Measurements from ENCODE around the gene MPDZ.

MPDZ gene

GRCh38 chr9:13252852-13253251, 26.6 kb downstream of the MPDZ start:
- Histone ChIP-seq H3K4me3 (ENCODE audit: low read depth in 1 of 2, low read length in 2 of 2) (no peak overlapping the region), H3K9ac (ENCODE audit: low read depth, low read length) (no peak overlapping the region), H4K20me1 (ENCODE audit: insufficient read depth, low read length) (no peaks in the 10 kb centered on the region), H3K9me3 (ENCODE audit: insufficient read depth, low read length, severe bottlenecking) (no peaks in the 10 kb centered on the region), H3K79me2 (ENCODE audit: insufficient read depth, low read length) (no peaks in the 10 kb centered on the region), H2AFZ (ENCODE audit: low read depth, low read length) (no peak overlapping the region), H3K27ac (ENCODE audit: low read length) (no peak overlapping the region), H3K4me2 (ENCODE audit: insufficient read depth, low read length) (no peak overlapping the region), H3K36me3 (ENCODE audit: insufficient read depth, low read length) (no peaks in the 10 kb centered on the region), H3K4me1 (ENCODE audit: insufficient read depth, low read length) (no peaks in the 10 kb centered on the region), H3K27me3 (ENCODE audit: insufficient read depth, low read length, poor library complexity) (no peaks in the 10 kb centered on the region)
- no peak for TF ChIP-seq EZH2 (IDR thresholded peaks at IDR 0.05; ENCODE audit: borderline replicate concordance, low read depth, low read length, severe bottlenecking)
- TF ChIP-seq CTCF (IDR thresholded peaks at IDR 0.05; ENCODE audit: borderline replicate concordance, extremely low read depth, low read length, poor library complexity, severe bottlenecking), result no peak
- DNase-seq (no peak), ATAC-seq (ENCODE audit: insufficient read depth, low read depth) (no peak)

GRCh38 chr9:13244181-13244580, 35.3 kb downstream of the MPDZ start:
- Histone ChIP-seq H3K4me1 (ENCODE audit: insufficient read depth, low read length) (no peaks in the 10 kb centered on the region), H3K27ac (ENCODE audit: low read length) (no peak overlapping the region), H3K9me3 (ENCODE audit: insufficient read depth, low read length, severe bottlenecking) (no peaks in the 10 kb centered on the region), H3K27me3 (ENCODE audit: insufficient read depth, low read length, poor library complexity) (no peaks in the 10 kb centered on the region), H3K4me3 (ENCODE audit: low read depth in 1 of 2, low read length in 2 of 2) (no peak overlapping the region), H3K79me2 (ENCODE audit: insufficient read depth, low read length) (no peaks in the 10 kb centered on the region), H3K9ac (ENCODE audit: low read depth, low read length) (no peak overlapping the region), H3K4me2 (ENCODE audit: insufficient read depth, low read length) (no peak overlapping the region), H3K36me3 (ENCODE audit: insufficient read depth, low read length) (no peaks in the 10 kb centered on the region), H2AFZ (ENCODE audit: low read depth, low read length) (no peak overlapping the region), H4K20me1 (ENCODE audit: insufficient read depth, low read length) (no peaks in the 10 kb centered on the region)
- ATAC-seq (ENCODE audit: insufficient read depth, low read depth), result no peak
- DNase-seq, result no peak
- TF ChIP-seq CTCF (IDR thresholded peaks at IDR 0.05; ENCODE audit: borderline replicate concordance, extremely low read depth, low read length, poor library complexity, severe bottlenecking) (no peak), EZH2 (IDR thresholded peaks at IDR 0.05; ENCODE audit: borderline replicate concordance, low read depth, low read length, severe bottlenecking) (no peak)

GRCh38 chr9:13241283-13241682, 38.2 kb downstream of the MPDZ start:
- H3K9ac ChIP-seq (ENCODE audit: low read depth, low read length), result no peak overlapping the region
- H3K79me2 ChIP-seq (ENCODE audit: insufficient read depth, low read length), result no peaks in the 10 kb centered on the region
- no peaks in the 10 kb centered on the region for H4K20me1 ChIP-seq (ENCODE audit: insufficient read depth, low read length)
- H3K4me1 ChIP-seq (ENCODE audit: insufficient read depth, low read length), result no peaks in the 10 kb centered on the region
- H3K27ac ChIP-seq (ENCODE audit: low read length), result no peak overlapping the region
- no peaks in the 10 kb centered on the region for H3K36me3 ChIP-seq (ENCODE audit: insufficient read depth, low read length)
- H2AFZ ChIP-seq (ENCODE audit: low read depth, low read length), result no peak overlapping the region
- no peak for DNase-seq
- no peak for ATAC-seq (ENCODE audit: insufficient read depth, low read depth)
- H3K4me2 ChIP-seq (ENCODE audit: insufficient read depth, low read length), result no peak overlapping the region
- no peaks in the 10 kb centered on the region for H3K27me3 ChIP-seq (ENCODE audit: insufficient read depth, low read length, poor library complexity)
- no peak overlapping the region for H3K4me3 ChIP-seq (ENCODE audit: low read depth in 1 of 2, low read length in 2 of 2)
- H3K9me3 ChIP-seq (ENCODE audit: insufficient read depth, low read length, severe bottlenecking), result no peaks in the 10 kb centered on the region
- TF ChIP-seq EZH2 (IDR thresholded peaks at IDR 0.05; ENCODE audit: borderline replicate concordance, low read depth, low read length, severe bottlenecking) (no peak), CTCF (IDR thresholded peaks at IDR 0.05; ENCODE audit: borderline replicate concordance, extremely low read depth, low read length, poor library complexity, severe bottlenecking) (no peak)

- no peak overlapping the region for H3K9ac ChIP-seq (ENCODE audit: low read depth, low read length)
- DNase-seq, result no peak
- H4K20me1 ChIP-seq (ENCODE audit: insufficient read depth, low read length), result no peaks in the 10 kb centered on the region
- H3K27me3 ChIP-seq (ENCODE audit: insufficient read depth, low read length, poor library complexity), result no peaks in the 10 kb centered on the region
- TF ChIP-seq CTCF (IDR thresholded peaks at IDR 0.05; ENCODE audit: borderline replicate concordance, extremely low read depth, low read length, poor library complexity, severe bottlenecking), result no peak
- TF ChIP-seq EZH2 (IDR thresholded peaks at IDR 0.05; ENCODE audit: borderline replicate concordance, low read depth, low read length, severe bottlenecking), result no peak
- no peaks in the 10 kb centered on the region for H3K4me1 ChIP-seq (ENCODE audit: insufficient read depth, low read length)
- no peaks in the 10 kb centered on the region for H3K9me3 ChIP-seq (ENCODE audit: insufficient read depth, low read length, severe bottlenecking)
- no peak overlapping the region for H3K4me3 ChIP-seq (ENCODE audit: low read depth in 1 of 2, low read length in 2 of 2)
- no peak overlapping the region for H2AFZ ChIP-seq (ENCODE audit: low read depth, low read length)
- ATAC-seq (ENCODE audit: insufficient read depth, low read depth), result no peak
- no peak overlapping the region for H3K27ac ChIP-seq (ENCODE audit: low read length)
- H3K4me2 ChIP-seq (ENCODE audit: insufficient read depth, low read length), result no peak overlapping the region
- no peaks in the 10 kb centered on the region for H3K79me2 ChIP-seq (ENCODE audit: insufficient read depth, low read length)
- H3K36me3 ChIP-seq (ENCODE audit: insufficient read depth, low read length), result no peaks in the 10 kb centered on the region
These were observed 39.8 kb downstream of the MPDZ start for GRCh38 chr9:13239660-13240059.
